K562 treated with DMSO at 1 percent for 24 hours (cell line): ENCODE measurements around the gene LPXN. TPM values are rescaled to one million over a fixed set of nuclear protein-coding genes. Genes with fewer than 3 reads are reported as not detected.

Source experiments
- total RNA-seq: library from RNA; unstranded; fragments of 300-600 nt; gene quantifications from 2 replicates; pipeline ENCODE4 v1.2.3, GENCODE V29; 2022; ENCODE audit warnings: low read depth; ENCODE audit not compliant: insufficient read depth

Gene LPXN
- total RNA-seq = 2.3 and 2.4 TPM in 2 replicates

GRCh38 chr11:58575377-58576020, at the start of gene LPXN:
LPXN (minus strand) TSS chr11:58575856; CDS start chr11:58575772, 84 bp downstream.

GRCh38 chr11:58622344-58622743, 46.7 kb upstream of the LPXN start, which contains the start of gene CNTF:
CNTF (plus strand) TSS chr11:58622665; CDS start chr11:58622753, 88 bp downstream.

GRCh38 chr11:58578635-58579191, 3.1 kb upstream of the LPXN start, which contains the start of gene ZFP91:
ZFP91 (plus strand) TSS chr11:58579063; CDS start chr11:58579282, 219 bp downstream.

GRCh38 chr11:58508005-58508404, 67.7 kb downstream of the LPXN start, which contains the start of gene OR5B21:
OR5B21 (minus strand) TSS chr11:58508105; CDS start chr11:58508105, 0 bp downstream.

Other genes starting within 250 kb of the LPXN start
- not detected in 2 replicates for gene OR5B17, start 216.8 kb downstream of the LPXN start, total RNA-seq
- gene OR5B3, start 169.0 kb downstream of the LPXN start, total RNA-seq = not detected in 2 replicates
- gene OR5B2, start 147.7 kb downstream of the LPXN start, total RNA-seq = not detected in 2 replicates
- gene OR5B12, start 133.6 kb downstream of the LPXN start, total RNA-seq = not detected in 2 replicates
- not detected in 2 replicates for gene OR5B21, start 67.8 kb downstream of the LPXN start, total RNA-seq
- gene ZFP91, start 3.2 kb upstream of the LPXN start, total RNA-seq = 22.0 and 25.0 TPM in 2 replicates
- 0.80 and 0.83 TPM in 2 replicates for gene CNTF, start 46.8 kb upstream of the LPXN start, total RNA-seq
- not detected in 2 replicates for gene GLYAT, start 156.1 kb upstream of the LPXN start, total RNA-seq